IMR-90 (cell line): ENCODE results near the gene OR51G2. TPM values are rescaled to one million over a fixed set of nuclear protein-coding genes. Genes with fewer than 3 reads are reported as not detected.

ENCODE experiments used
- ATAC-seq: fragments of 200-7000 bp; cut with Tn5 transposase; 2 replicates; pipeline ENCODE4 v1.9.1; 2020; ENCODE audit warnings: low read depth, mild to moderate bottlenecking, moderate library complexity
- Bru-seq: library from RNA; stranded (reverse); fragments of 400-500 nt; gene quantifications from one replicate; lab custom pipeline; 2021; lab: Mats Ljungman, UMichigan
- BruChase-seq, 2 experiments: library from RNA; stranded (reverse); fragments of 400-500 nt; gene quantifications; one replicate each; lab custom pipeline; 2021; lab: Mats Ljungman, UMichigan
- BruUV-seq: library from RNA; stranded (reverse); fragments of 400-500 nt; replicated peaks from 2 replicates; lab custom pipeline; 2021; lab: Mats Ljungman, UMichigan
- CTCF ChIA-PET: fragments of 300-600 bp; formaldehyde crosslinking; extraction: SDS; loops from one replicate; lab custom pipeline; 2021; ENCODE audit warnings: antibody characterized with exemption; lab: Yijun Ruan, JAX
- POLR2A ChIA-PET: fragments of 300-600 bp; sonication (Branson Sonifier 250); formaldehyde crosslinking; loops from one replicate; lab custom pipeline; 2022; ENCODE audit warnings: antibody characterized with exemption; ENCODE audit not compliant: unreplicated experiment; lab: Charles Lee
- DNase-seq: peaks from one replicate; pipeline ENCODE4 v3.0.0; 2013
- H2AFZ ChIP-seq: replicated peaks from 2 replicates; pipeline ENCODE3; 2013; ENCODE audit warnings: low read length, mild to moderate bottlenecking; ENCODE audit not compliant: poor library complexity
- H2AK5ac ChIP-seq: 2 replicates; pipeline ENCODE4 v1.6.1; 2013; ENCODE audit warnings: low read depth, low read length, inconsistent platforms
- H2AK9ac ChIP-seq: replicated peaks from 2 replicates; pipeline ENCODE3; 2013; ENCODE audit warnings: mild to moderate bottlenecking, low read depth, low read length, moderate library complexity; ENCODE audit not compliant: poor library complexity
- H2BK120ac ChIP-seq: 2 replicates; pipeline ENCODE4 v1.6.1; 2013; ENCODE audit warnings: low read depth, low read length, inconsistent platforms
- H2BK15ac ChIP-seq: 3 replicates; pipeline ENCODE4 v1.6.1; 2013; ENCODE audit warnings: low read depth, low read length, inconsistent platforms
- H2BK20ac ChIP-seq: 2 replicates; pipeline ENCODE4 v1.6.1; 2013; ENCODE audit warnings: low read depth, mild to moderate bottlenecking, inconsistent platforms, low read length, moderate library complexity
- H2BK5ac ChIP-seq: 2 replicates; pipeline ENCODE4 v1.6.1; 2013; ENCODE audit warnings: mild to moderate bottlenecking, low read depth, low read length, inconsistent platforms; ENCODE audit not compliant: poor library complexity, severe bottlenecking
- H3K14ac ChIP-seq: replicated peaks from 2 replicates; pipeline ENCODE4 v1.6.1; 2013; ENCODE audit warnings: low read depth, low read length, inconsistent platforms
- H3K18ac ChIP-seq: 2 replicates; pipeline ENCODE4 v1.6.1; 2013; ENCODE audit warnings: low read depth, low read length, control low read depth
- H3K23ac ChIP-seq: 2 replicates; pipeline ENCODE4 v1.6.1; 2013; ENCODE audit warnings: low read depth, low read length, inconsistent platforms
- H3K27ac ChIP-seq: 2 replicates; pipeline ENCODE4 v1.5.1; 2013; ENCODE audit warnings: mild to moderate bottlenecking, control low read depth, low read length; ENCODE audit not compliant: insufficient read depth
- H3K27me3 ChIP-seq: 2 replicates; pipeline ENCODE4 v1.6.1; 2013; ENCODE audit warnings: low read length; ENCODE audit not compliant: control insufficient read depth, insufficient read depth
- H3K36me3 ChIP-seq: 2 replicates; pipeline ENCODE4 v1.6.1; 2013; ENCODE audit warnings: low read length, mixed read lengths; ENCODE audit not compliant: control insufficient read depth, insufficient read depth
- H3K4ac ChIP-seq: 2 replicates; pipeline ENCODE4 v1.6.1; 2013; ENCODE audit warnings: low read depth, low read length, inconsistent platforms
- H3K4me1 ChIP-seq: 2 replicates; pipeline ENCODE4 v1.6.1; 2013; ENCODE audit warnings: low read length, mixed read lengths; ENCODE audit not compliant: control insufficient read depth, insufficient read depth
- H3K4me2 ChIP-seq: 2 replicates; pipeline ENCODE4 v1.6.1; 2013; ENCODE audit warnings: low read depth, mild to moderate bottlenecking, control low read depth, low read length, moderate library complexity
- H3K4me3 ChIP-seq: 2 replicates; pipeline ENCODE4 v1.5.1; 2013; ENCODE audit warnings: low read depth, mild to moderate bottlenecking, control low read depth, low read length, moderate library complexity; ENCODE audit not compliant: insufficient read depth
- H3K56ac ChIP-seq: 2 replicates; pipeline ENCODE4 v1.6.1; 2013; ENCODE audit warnings: low read length, inconsistent platforms; ENCODE audit not compliant: insufficient read depth; ENCODE audit errors: extremely low read depth
- H3K79me1 ChIP-seq, 2 experiments: 2 replicates each; pipeline ENCODE4 v1.6.1; 2013; ENCODE audit warnings: low read length in 2 of 2, inconsistent platforms in 1 of 2, low read depth in 1 of 2
- H3K9ac ChIP-seq: 2 replicates; pipeline ENCODE4 v1.6.1; 2013; ENCODE audit warnings: low read depth, low read length, control low read depth
- H3K9me1 ChIP-seq: 2 replicates; pipeline ENCODE4 v1.6.1; 2013; ENCODE audit warnings: low read length, inconsistent platforms; ENCODE audit not compliant: insufficient read depth
- H3K9me3 ChIP-seq: 2 replicates; pipeline ENCODE4 v1.6.1; 2013; ENCODE audit warnings: low read length; ENCODE audit not compliant: control insufficient read depth, insufficient read depth
- H4K20me1 ChIP-seq: 2 replicates; pipeline ENCODE4 v1.6.1; 2013; ENCODE audit warnings: low read length, inconsistent platforms; ENCODE audit not compliant: insufficient read depth
- H4K5ac ChIP-seq: 2 replicates; pipeline ENCODE4 v1.6.1; 2013; ENCODE audit warnings: mild to moderate bottlenecking, low read depth, low read length, control low read depth
- H4K8ac ChIP-seq, 2 experiments: 2 replicates each; pipeline ENCODE4 v1.6.1; 2013; ENCODE audit warnings: low read depth in 2 of 2, low read length in 2 of 2, control low read depth in 1 of 2, inconsistent platforms in 1 of 2
- H4K91ac ChIP-seq: 2 replicates; pipeline ENCODE4 v1.6.1; 2013; ENCODE audit warnings: low read depth, low read length, inconsistent platforms; ENCODE audit not compliant: insufficient read depth
- BHLHE40 ChIP-seq: fragments of 150-350 bp; IDR thresholded peaks from 2 replicates; pipeline ENCODE4 v1.6.1; 2016; ENCODE audit warnings: mild to moderate bottlenecking, low read depth, low read length
- CEBPB ChIP-seq: IDR thresholded peaks from 2 replicates; pipeline ENCODE4 v1.6.1; 2012; ENCODE audit warnings: low read depth, low read length, improper control_type of control experiment
- CHD1 ChIP-seq: IDR thresholded peaks from 2 replicates; pipeline ENCODE4 v1.6.1; 2012; ENCODE audit warnings: low read depth, low read length, improper control_type of control experiment
- FOS ChIP-seq: fragments of 150-350 bp; IDR thresholded peaks from 2 replicates; pipeline ENCODE4 v1.6.1; 2016; ENCODE audit warnings: low read depth, low read length
- MAFK ChIP-seq: IDR thresholded peaks from 2 replicates; pipeline ENCODE4 v1.6.1; 2012; ENCODE audit warnings: low read depth, low read length, improper control_type of control experiment
- MAZ ChIP-seq: IDR thresholded peaks from 2 replicates; pipeline ENCODE4 v1.6.1; 2012; ENCODE audit warnings: low read depth, mild to moderate bottlenecking, low read length, improper control_type of control experiment, moderate library complexity, borderline replicate concordance
- RAD21 ChIP-seq: IDR thresholded peaks from 2 replicates; pipeline ENCODE4 v1.6.1; 2012; ENCODE audit warnings: low read length, improper control_type of control experiment
- RCOR1 ChIP-seq: IDR thresholded peaks from 2 replicates; pipeline ENCODE4 v1.6.1; 2012; ENCODE audit warnings: mild to moderate bottlenecking, low read length, improper control_type of control experiment; ENCODE audit not compliant: insufficient replicate concordance
- WGBS, 2 experiments: methylation state at CpG; one replicate each; pipeline versions ENCODE4 v1.1.5 to v1.1.7; 2013; ENCODE audit warnings: missing lambda C conversion rate in 2 of 2; ENCODE audit not compliant: insufficient read length in 1 of 2; ENCODE audit errors: extremely low coverage in 2 of 2; 5-methylcytosine and 5-hydroxymethylcytosine counted together
- dilution Hi-C: fragments of 300-500 bp; cut with HindIII; formaldehyde crosslinking; loops from one replicate; pipeline ENCODE4 v1.14.3; 2018; ENCODE audit warnings: low sequenced_read_pairs; ENCODE audit not compliant: unreplicated experiment
- in situ Hi-C: fragments of 300-500 bp; cut with MboI; formaldehyde crosslinking; loops from 3 replicates; pipeline ENCODE4 v1.14.3; 2019; ENCODE audit warnings: low sequenced_read_pairs, inconsistent platforms, mixed read lengths
- intact Hi-C: fragments of 100-400 bp; cut with micrococcal nuclease; formaldehyde crosslinking; loops from 2 replicates; pipeline ENCODE4 v1.10.0; 2022
- long read RNA-seq: library from polyadenylated mRNA; unstranded; transcript quantifications from one replicate; pipeline ENCODE4 v2.0.0, GENCODE V29; 2021; ENCODE audit not compliant: unreplicated experiment
- polyA plus RNA-seq, 3 experiments: library from polyadenylated mRNA; depleted of rRNA; stranded (reverse); fragments of >200 nt; gene quantifications; 2 replicates each; pipeline ENCODE4 v1.2.3, GENCODE V29; 2012; ENCODE audit warnings: low replicate concordance in 1 of 3
- total RNA-seq: library from RNA; depleted of rRNA; stranded (reverse); fragments of >200 nt; gene quantifications from 2 replicates; pipeline ENCODE4 v1.2.3, GENCODE V29; 2012; rRNA removed

The OR51G2 gene
- not detected in 2 replicates for total RNA-seq
- not detected in 2 replicates for polyA plus RNA-seq (2012; rRNA removed)
- not detected in 2 replicates for polyA plus RNA-seq (2012; cell fraction: cytosol; rRNA removed)
- polyA plus RNA-seq (2012; cell fraction: nucleus; rRNA removed; ENCODE audit: low replicate concordance), result not detected in 2 replicates
- not detected for Bru-seq, nascent RNA
- not detected for BruChase-seq, experiment 1, labeled RNA remaining after a 6-hour chase
- not detected for BruChase-seq, experiment 2, labeled RNA remaining after a 2-hour chase
- long read RNA-seq, result 0 reads

GRCh38 chr11:4919250-4919649, at the start of gene OR51G2:
OR51G2 (minus strand) TSS chr11:4919350; CDS start chr11:4915663, 3,687 bp downstream.
- Histone ChIP-seq H2BK20ac (no peak within 1 kb of the TSS), H3K9me1 (no peaks in the 10 kb centered on the region), H3K27me3 (peaks cover 3% of the 10 kb centered on the region; the same call in 1 of the 2 replicates), H4K8ac (no peak within 1 kb of the TSS), H3K9me3 (no peaks in the 10 kb centered on the region), H3K23ac (no peak within 1 kb of the TSS), H2BK15ac (no peak within 1 kb of the TSS), H2AK5ac (no peak within 1 kb of the TSS), H2AK9ac (no peak within 1 kb of the TSS), H3K27ac (no peak within 1 kb of the TSS), H2AFZ (no peak within 1 kb of the TSS), H4K91ac (no peak within 1 kb of the TSS), H4K20me1 (no peaks in the 10 kb centered on the region), H2BK120ac (no peak within 1 kb of the TSS), H3K4me1 (no peaks in the 10 kb centered on the region), H4K5ac (no peak within 1 kb of the TSS), H3K18ac (no peak within 1 kb of the TSS), H3K4ac (no peak within 1 kb of the TSS), H3K4me2 (no peak within 1 kb of the TSS), H3K56ac (no peak within 1 kb of the TSS), H3K14ac (no peak within 1 kb of the TSS), H3K9ac (no peak within 1 kb of the TSS), H2BK5ac (no peak within 1 kb of the TSS), H3K79me1 (no peaks in the 10 kb centered on the region), H3K36me3 (no peaks in the 10 kb centered on the region), H3K4me3 (no peak within 1 kb of the TSS)
- ATAC-seq (no peak), DNase-seq (no peak)
- dilution Hi-C loops (no loop called here), in situ Hi-C loops (no loop called here), intact Hi-C loops (no loop called here)
- ChIA-PET CTCF (no interaction called here), POLR2A (no interaction called here)
- no CpG with 5 or more reads among the region's 4 CpGs for WGBS, 2 experiments
- BruUV-seq, result no TSS peak
- TF ChIP-seq MAZ, result no peak
- TF ChIP-seq FOS, result no peak
- no peak for TF ChIP-seq BHLHE40
- TF ChIP-seq CHD1, result no peak
- no peak for TF ChIP-seq CEBPB
- no peak for TF ChIP-seq MAFK
- no peak for TF ChIP-seq RCOR1
- TF ChIP-seq RAD21, result no peak
